Measurements from ENCODE around the gene CRB2.

DNA sequence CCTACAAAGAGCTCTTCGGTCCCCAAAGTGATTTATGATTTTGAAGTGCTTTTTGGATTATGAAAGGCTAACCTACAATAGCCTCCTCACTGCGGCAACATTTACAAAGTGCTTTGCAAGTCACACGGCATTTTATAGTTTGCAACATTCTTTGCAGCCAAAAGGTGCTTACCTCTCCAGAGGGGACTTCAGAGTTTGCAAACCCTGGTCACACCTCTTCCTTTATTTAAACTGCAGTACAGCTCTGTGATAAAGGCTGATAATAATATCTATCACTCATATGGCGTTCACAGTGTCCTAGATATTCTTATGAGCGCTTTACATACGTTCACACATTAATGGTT, 20.0 kb upstream of the CRB2 start:
- TF ChIP-seq CTCF (IDR thresholded peaks at IDR 0.05) (no peak), POLR2A (IDR thresholded peaks at IDR 0.05) (no peak)
